HPDE6-E6E7 (cell line): ENCODE results near the gene HBZ.
"Not testable (repeated sequence)": the region's sequence is repeated elsewhere in the genome, so short reads cannot be mapped to it uniquely, and the experiment has no call there.

Experiments
- DNase-seq: peaks from one replicate; pipeline ENCODE4 v3.0.0; 2011; ENCODE audit warnings: missing footprints; ENCODE audit errors: extremely low spot score

The HBZ gene

DNA sequence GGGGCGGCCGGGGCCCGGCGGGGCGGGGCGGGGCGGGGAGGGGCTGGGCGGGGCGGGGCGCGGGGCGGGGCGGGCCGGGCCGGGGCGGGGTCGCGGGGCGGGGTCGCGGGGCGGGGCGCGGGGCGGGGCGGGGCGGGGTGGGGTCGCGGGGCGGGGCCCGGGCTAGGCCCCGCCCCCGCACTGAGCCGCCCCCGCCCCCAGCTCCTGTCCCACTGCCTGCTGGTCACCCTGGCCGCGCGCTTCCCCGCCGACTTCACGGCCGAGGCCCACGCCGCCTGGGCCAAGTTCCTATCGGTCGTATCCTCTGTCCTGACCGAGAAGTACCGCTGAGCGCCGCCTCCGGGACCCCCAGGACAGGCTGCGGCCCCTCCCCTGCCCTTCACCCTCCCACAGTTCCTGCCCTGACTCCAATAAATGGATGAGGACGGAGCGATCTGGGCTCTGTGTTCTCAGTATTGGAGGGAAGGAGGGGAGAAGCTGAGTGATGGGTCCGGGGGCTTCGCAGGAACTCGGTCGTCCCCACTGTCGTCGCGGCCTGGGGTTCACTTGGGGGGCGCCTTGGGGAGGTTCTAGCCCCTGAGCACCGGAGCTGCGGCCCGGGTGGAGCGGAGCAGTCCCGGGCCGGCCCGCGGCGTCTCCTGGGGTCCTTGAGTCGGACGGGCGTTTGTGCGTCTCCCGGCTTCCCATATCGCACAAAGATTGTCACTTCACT is 12.5 kb downstream of the HBZ start:
- DNase-seq: no peak

DNA sequence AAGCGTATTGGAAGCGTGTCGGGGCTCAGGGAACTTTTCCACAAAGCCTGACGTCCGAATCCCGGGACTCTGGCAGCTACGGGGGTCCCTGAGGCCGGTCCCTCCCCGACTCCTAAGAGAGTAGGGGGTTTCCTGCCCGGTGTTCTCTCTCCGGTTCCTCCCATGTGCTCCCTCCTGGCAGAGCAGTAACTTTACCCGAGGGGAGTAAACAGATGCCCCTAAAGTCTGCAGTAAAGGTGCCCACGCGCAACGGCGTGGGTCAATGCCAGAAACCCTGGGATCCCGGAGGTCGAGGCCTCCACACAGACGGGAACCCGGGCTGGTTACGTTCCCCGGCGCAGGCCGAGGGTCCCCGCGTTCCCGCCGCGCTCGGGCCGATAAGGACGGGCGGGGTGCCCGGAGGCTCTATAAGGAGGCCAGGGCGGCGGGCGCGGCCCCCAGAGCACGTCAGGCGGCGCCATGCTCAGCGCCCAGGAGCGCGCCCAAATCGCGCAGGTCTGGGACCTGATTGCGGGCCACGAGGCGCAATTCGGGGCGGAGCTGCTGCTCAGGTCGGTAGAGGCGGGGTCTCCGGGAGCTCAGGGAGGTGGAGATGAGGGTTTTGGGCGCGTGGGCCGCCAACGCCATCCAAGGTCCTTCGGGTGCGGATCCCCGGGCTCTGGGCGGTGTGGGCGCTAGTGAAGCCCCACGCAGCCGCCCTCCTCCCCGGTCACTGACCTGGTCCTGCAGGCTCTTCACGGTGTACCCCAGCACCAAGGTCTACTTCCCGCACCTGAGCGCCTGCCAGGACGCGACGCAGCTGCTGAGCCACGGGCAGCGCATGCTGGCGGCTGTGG is 13.3 kb downstream of the HBZ start, which contains the start of gene HBM:
TSS of gene HBM (plus strand) at position 440 of the 836 bp plus-strand sequence. CDS start at position 460, 20 bp downstream.
- no peak for DNase-seq

DNA sequence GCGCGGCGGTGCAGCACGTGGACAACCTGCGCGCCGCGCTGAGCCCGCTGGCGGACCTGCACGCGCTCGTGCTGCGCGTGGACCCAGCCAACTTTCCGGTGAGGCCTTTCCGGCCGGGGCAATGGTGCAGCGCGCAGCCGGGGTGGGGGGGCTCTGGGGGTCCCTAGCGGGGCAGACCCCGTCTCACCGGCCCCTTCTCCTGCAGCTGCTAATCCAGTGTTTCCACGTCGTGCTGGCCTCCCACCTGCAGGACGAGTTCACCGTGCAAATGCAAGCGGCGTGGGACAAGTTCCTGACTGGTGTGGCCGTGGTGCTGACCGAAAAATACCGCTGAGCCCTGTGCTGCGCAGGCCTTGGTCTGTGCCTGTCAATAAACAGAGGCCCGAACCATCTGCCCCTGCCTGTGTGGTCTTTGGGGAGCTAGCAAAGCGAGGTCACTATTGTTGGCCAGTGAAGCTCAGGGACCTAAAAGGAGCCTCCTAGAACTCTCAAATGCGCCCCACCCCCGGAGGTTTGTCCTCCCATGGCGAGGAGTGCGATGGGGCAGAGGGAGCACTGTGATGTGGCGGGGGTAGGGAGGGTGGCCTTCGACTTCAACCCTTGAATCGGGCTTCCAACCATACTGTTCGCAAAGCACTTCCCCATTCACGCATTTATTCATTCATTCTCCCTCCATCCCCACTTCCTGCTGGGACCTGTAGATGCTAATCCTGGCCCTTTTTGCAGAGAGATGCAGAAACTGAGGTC is 14.1 kb downstream of the HBZ start:
- DNase-seq: no peak

GRCh38 chr16:167122-167690 is 14.8 kb downstream of the HBZ start:
- no peak for DNase-seq

DNA sequence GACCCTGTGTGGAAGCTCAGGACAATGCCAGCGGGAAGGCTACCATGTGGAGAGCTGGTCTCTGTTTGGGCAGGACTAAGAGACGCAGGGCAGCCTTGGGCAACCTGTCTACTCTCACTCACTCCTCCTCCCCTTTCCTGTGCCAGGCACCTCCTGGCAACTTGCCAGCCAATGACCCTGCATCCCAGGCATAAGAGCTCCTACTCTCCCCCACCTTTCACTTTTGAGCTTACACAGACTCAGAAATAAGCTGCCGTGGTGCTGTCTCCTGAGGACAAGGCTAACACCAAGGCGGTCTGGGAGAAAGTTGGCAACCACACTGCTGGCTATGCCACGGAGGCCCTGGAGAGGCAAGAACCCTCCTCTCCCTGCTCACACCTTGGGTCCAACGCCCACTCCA is 16.0 kb downstream of the HBZ start:
- DNase-seq: no peak

DNA sequence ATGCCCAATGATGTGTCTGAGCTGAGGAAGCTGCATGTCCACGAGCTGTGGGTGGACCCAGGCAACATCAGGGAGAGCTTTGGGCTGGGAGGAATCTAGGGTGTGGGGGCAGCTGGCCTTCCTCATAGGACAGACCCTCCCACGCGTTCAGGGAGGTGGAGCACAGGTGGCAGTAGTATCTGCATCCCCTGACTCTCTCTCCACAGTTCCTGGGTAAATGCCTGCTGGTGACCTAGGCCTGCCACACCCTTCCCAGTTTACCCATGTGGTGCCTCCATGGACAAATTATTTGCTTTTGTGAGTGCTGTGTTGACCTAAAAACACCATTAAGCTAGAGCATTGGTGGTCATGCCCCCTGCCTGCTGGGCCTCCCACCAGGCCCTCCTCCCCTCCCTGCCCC is 16.6 kb downstream of the HBZ start:
- no peak for DNase-seq

DNA sequence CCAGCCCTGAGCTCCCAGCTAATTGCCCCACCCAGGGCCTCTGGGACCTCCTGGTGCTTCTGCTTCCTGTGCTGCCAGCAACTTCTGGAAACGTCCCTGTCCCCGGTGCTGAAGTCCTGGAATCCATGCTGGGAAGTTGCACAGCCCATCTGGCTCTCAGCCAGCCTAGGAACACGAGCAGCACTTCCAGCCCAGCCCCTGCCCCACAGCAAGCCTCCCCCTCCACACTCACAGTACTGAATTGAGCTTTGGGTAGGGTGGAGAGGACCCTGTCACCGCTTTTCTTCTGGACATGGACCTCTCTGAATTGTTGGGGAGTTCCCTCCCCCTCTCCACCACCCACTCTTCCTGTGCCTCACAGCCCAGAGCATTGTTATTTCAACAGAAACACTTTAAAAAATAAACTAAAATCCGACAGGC is 17.7 kb downstream of the HBZ start:
- DNase-seq: not testable (repeated sequence)

DNA sequence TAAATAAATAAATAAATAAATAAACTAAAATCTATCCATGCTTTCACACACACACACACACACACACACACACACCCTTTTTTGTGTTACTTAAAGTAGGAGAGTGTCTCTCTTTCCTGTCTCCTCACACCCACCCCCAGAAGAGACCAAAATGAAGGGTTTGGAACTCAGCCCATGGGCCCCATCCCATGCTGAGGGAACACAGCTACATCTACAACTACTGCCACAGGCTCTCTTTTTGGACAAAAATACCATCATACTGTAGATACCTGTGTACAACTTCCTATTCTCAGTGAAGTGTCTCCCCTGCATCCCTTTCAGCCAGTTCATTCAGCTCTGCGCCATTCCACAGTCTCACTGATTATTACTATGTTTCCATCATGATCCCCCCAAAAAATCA is 18.3 kb downstream of the HBZ start:
- no peak for DNase-seq

- DNase-seq: not testable (repeated sequence)
Observed at GRCh38 chr16:172374-172941, 20.0 kb downstream of the HBZ start, which contains the start of gene HBA2. TSS of gene HBA2 (plus strand) at chr16:172876. CDS start at chr16:172913, 37 bp downstream.

DNA sequence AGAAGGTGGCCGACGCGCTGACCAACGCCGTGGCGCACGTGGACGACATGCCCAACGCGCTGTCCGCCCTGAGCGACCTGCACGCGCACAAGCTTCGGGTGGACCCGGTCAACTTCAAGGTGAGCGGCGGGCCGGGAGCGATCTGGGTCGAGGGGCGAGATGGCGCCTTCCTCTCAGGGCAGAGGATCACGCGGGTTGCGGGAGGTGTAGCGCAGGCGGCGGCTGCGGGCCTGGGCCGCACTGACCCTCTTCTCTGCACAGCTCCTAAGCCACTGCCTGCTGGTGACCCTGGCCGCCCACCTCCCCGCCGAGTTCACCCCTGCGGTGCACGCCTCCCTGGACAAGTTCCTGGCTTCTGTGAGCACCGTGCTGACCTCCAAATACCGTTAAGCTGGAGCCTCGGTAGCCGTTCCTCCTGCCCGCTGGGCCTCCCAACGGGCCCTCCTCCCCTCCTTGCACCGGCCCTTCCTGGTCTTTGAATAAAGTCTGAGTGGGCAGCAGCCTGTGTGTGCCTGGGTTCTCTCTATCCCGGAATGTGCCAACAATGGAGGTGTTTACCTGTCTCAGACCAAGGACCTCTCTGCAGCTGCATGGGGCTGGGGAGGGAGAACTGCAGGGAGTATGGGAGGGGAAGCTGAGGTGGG is 20.9 kb downstream of the HBZ start:
- not testable (repeated sequence) for DNase-seq

GRCh38 chr16:173928-174769 is 21.7 kb downstream of the HBZ start:
- DNase-seq: not testable (repeated sequence)

DNA sequence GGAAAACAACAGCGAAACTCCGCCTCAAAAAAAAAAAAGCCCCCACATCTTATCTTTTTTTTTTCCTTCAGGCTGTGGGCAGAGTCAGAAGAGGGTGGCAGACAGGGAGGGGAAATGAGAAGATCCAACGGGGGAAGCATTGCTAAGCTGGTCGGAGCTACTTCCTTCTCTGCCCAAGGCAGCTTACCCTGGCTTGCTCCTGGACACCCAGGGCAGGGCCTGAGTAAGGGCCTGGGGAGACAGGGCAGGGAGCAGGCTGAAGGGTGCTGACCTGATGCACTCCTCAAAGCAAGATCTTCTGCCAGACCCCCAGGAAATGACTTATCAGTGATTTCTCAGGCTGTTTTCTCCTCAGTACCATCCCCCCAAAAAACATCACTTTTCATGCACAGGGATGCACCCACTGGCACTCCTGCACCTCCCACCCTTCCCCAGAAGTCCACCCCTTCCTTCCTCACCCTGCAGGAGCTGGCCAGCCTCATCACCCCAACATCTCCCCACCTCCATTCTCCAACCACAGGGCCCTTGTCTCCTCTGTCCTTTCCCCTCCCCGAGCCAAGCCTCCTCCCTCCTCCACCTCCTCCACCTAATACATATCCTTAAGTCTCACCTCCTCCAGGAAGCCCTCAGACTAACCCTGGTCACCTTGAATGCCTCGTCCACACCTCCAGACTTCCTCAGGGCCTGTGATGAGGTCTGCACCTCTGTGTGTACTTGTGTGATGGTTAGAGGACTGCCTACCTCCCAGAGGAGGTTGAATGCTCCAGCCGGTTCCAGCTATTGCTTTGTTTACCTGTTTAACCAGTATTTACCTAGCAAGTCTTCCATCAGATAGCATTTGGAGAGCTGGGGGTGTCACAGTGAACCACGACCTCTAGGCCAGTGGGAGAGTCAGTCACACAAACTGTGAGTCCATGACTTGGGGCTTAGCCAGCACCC is 22.8 kb downstream of the HBZ start:
- no peak for DNase-seq

DNA sequence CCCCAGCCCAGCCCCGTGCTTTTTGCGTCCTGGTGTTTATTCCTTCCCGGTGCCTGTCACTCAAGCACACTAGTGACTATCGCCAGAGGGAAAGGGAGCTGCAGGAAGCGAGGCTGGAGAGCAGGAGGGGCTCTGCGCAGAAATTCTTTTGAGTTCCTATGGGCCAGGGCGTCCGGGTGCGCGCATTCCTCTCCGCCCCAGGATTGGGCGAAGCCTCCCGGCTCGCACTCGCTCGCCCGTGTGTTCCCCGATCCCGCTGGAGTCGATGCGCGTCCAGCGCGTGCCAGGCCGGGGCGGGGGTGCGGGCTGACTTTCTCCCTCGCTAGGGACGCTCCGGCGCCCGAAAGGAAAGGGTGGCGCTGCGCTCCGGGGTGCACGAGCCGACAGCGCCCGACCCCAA is 23.6 kb downstream of the HBZ start:
- DNase-seq: not testable (repeated sequence)

- DNase-seq: not testable (repeated sequence)
Observed at GRCh38 chr16:176477-177382, 24.3 kb downstream of the HBZ start, which contains the start of gene HBA1. TSS of gene HBA1 (plus strand) at chr16:176680. CDS start at chr16:176717, 37 bp downstream.

DNA sequence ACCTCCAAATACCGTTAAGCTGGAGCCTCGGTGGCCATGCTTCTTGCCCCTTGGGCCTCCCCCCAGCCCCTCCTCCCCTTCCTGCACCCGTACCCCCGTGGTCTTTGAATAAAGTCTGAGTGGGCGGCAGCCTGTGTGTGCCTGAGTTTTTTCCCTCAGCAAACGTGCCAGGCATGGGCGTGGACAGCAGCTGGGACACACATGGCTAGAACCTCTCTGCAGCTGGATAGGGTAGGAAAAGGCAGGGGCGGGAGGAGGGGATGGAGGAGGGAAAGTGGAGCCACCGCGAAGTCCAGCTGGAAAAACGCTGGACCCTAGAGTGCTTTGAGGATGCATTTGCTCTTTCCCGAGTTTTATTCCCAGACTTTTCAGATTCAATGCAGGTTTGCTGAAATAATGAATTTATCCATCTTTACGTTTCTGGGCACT is 25.0 kb downstream of the HBZ start:
- no peak for DNase-seq

- no peak for DNase-seq
Observed at GRCh38 chr16:177981-178667, 25.7 kb downstream of the HBZ start.

DNA sequence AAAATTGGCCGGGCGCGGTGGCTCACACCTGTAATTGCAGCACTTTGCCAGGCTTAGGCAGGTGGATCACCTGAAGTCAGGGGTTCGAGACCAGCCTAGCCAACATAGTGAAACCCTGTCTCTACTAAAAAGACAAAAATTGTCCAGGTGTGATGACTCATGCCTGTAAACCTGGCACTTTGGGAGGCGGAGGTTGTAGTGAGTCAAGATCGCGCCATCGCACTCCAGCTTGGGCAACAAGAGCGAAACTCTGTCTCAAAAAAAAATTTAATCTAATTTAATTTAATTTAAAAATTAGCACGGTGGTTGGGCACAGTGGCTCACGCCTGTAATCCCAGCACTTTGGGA is 26.2 kb downstream of the HBZ start:
- no peak for DNase-seq
